HEK293 (cell line): ENCODE data around the gene PPP1R3G.

ENCODE experiments used
- CTCF ChIA-PET: fragments of 350-600 bp; formaldehyde crosslinking; extraction: SDS; loops from one replicate; lab custom pipeline; 2021; ENCODE audit warnings: antibody characterized with exemption; lab: Yijun Ruan, JAX
- POLR2A ChIA-PET: fragments of 300-600 bp; formaldehyde crosslinking; extraction: SDS; loops from one replicate; lab custom pipeline; 2020; ENCODE audit warnings: antibody characterized with exemption, inconsistent platforms; lab: Yijun Ruan, JAX
- H3K27ac ChIP-seq: fragments of 200-500 bp; sonication (Bioruptor generic); 2 replicates; pipeline ENCODE4 v1.5.1; 2014; ENCODE audit warnings: low read depth, low read length, control low read depth, inconsistent platforms; ENCODE audit errors: extremely low read depth
- H3K36me3 ChIP-seq, 2 experiments: fragments of 200-500 bp in 1 of 2; sonication (Bioruptor generic) in 1 of 2; 1 replicate in 1 of 2; 2 replicates in 1 of 2; pipeline ENCODE4 v1.5.1; 2014 to 2017; ENCODE audit warnings: inconsistent platforms in 2 of 2, low read length in 2 of 2; ENCODE audit not compliant: control insufficient read depth in 2 of 2, insufficient read depth in 1 of 2
- H3K4me1 ChIP-seq: fragments of 200-500 bp; sonication (Bioruptor generic); 2 replicates; pipeline ENCODE4 v1.5.1; 2014; ENCODE audit warnings: mild to moderate bottlenecking, low read length, inconsistent platforms; ENCODE audit not compliant: control insufficient read depth, insufficient read depth
- H3K4me3 ChIP-seq: 2 replicates; pipeline ENCODE4 v1.5.1; 2011; ENCODE audit warnings: low read depth, mild to moderate bottlenecking, control low read depth, low read length, moderate library complexity
- H3K9me3 ChIP-seq: fragments of 200-500 bp; sonication (Bioruptor generic); 2 replicates; pipeline ENCODE4 v1.5.1; 2014; ENCODE audit warnings: low read depth, low read length, inconsistent platforms; ENCODE audit not compliant: control insufficient read depth, insufficient read depth
- AEBP2 ChIP-seq: fragments of 450-650 bp; formaldehyde crosslinking; IDR thresholded peaks from 2 replicates; pipeline ENCODE4 v1.5.1; 2016; ENCODE audit warnings: missing biosample characterization, missing genetic modification characterization, borderline replicate concordance
- GLI4 ChIP-seq: fragments of 450-650 bp; formaldehyde crosslinking; IDR thresholded peaks from 2 replicates; pipeline ENCODE4 v1.5.1; 2016; ENCODE audit warnings: missing biosample characterization, missing genetic modification characterization
- GLIS1 ChIP-seq: fragments of 450-650 bp; formaldehyde crosslinking; IDR thresholded peaks from 2 replicates; pipeline ENCODE4 v1.5.1; 2016; ENCODE audit warnings: missing biosample characterization, missing genetic modification characterization
- KLF7 ChIP-seq: fragments of 450-650 bp; formaldehyde crosslinking; IDR thresholded peaks from 2 replicates; pipeline ENCODE4 v1.5.1; 2016; ENCODE audit warnings: missing biosample characterization, missing genetic modification characterization, borderline replicate concordance
- KLF8 ChIP-seq: fragments of 450-650 bp; formaldehyde crosslinking; IDR thresholded peaks from 2 replicates; pipeline ENCODE4 v1.5.1; 2016; ENCODE audit warnings: missing biosample characterization, missing genetic modification characterization
- OSR2 ChIP-seq: fragments of 450-650 bp; formaldehyde crosslinking; IDR thresholded peaks from 2 replicates; pipeline ENCODE4 v1.5.1; 2016; ENCODE audit warnings: missing biosample characterization, missing genetic modification characterization
- TCF7L2 ChIP-seq: IDR thresholded peaks from 2 replicates; pipeline ENCODE4 v1.6.1; 2011; ENCODE audit warnings: low read depth, mild to moderate bottlenecking, inconsistent platforms, low read length, moderate library complexity, borderline replicate concordance
- ZBTB17 ChIP-seq: fragments of 450-650 bp; formaldehyde crosslinking; IDR thresholded peaks from 2 replicates; pipeline ENCODE4 v1.5.1; 2016; ENCODE audit warnings: missing biosample characterization, missing genetic modification characterization
- ZBTB8A ChIP-seq: fragments of 450-650 bp; formaldehyde crosslinking; IDR thresholded peaks from 2 replicates; pipeline ENCODE4 v1.5.1; 2016; ENCODE audit warnings: missing biosample characterization, missing genetic modification characterization
- ZNF211 ChIP-seq: fragments of 450-650 bp; formaldehyde crosslinking; IDR thresholded peaks from 2 replicates; pipeline ENCODE4 v1.5.1; 2016; ENCODE audit warnings: low read depth, missing biosample characterization, missing genetic modification characterization
- ZNF324 ChIP-seq: fragments of 450-650 bp; formaldehyde crosslinking; IDR thresholded peaks from 2 replicates; pipeline ENCODE4 v1.5.1; 2016; ENCODE audit warnings: missing biosample characterization, missing genetic modification characterization
- ZNF518A ChIP-seq: fragments of 450-650 bp; formaldehyde crosslinking; conservative IDR thresholded peaks from 2 replicates; pipeline ENCODE4 v1.5.1; 2016; ENCODE audit warnings: low read depth, missing biosample characterization, missing genetic modification characterization
- ZNF558 ChIP-seq: fragments of 450-650 bp; formaldehyde crosslinking; IDR thresholded peaks from 2 replicates; pipeline ENCODE4 v1.5.1; 2016; ENCODE audit warnings: missing biosample characterization, missing genetic modification characterization
- ZNF654 ChIP-seq: fragments of 450-650 bp; formaldehyde crosslinking; IDR thresholded peaks from 2 replicates; pipeline ENCODE4 v1.5.1; 2016; ENCODE audit warnings: low read depth, missing biosample characterization, missing genetic modification characterization
- ZNF701 ChIP-seq: fragments of 450-650 bp; formaldehyde crosslinking; IDR thresholded peaks from 2 replicates; pipeline ENCODE4 v1.5.1; 2016; ENCODE audit warnings: missing biosample characterization, missing genetic modification characterization
- ZNF76 ChIP-seq: fragments of 450-650 bp; formaldehyde crosslinking; IDR thresholded peaks from 2 replicates; pipeline ENCODE4; 2016; ENCODE audit warnings: low read depth, missing biosample characterization, missing genetic modification characterization, borderline replicate concordance
- ZNF830 ChIP-seq: fragments of 450-650 bp; IDR thresholded peaks from 2 replicates; pipeline ENCODE4 v1.5.0; 2018; ENCODE audit warnings: missing biosample characterization, missing genetic modification characterization, low read depth, mild to moderate bottlenecking, moderate library complexity
- ZSCAN4 ChIP-seq: fragments of 450-650 bp; formaldehyde crosslinking; IDR thresholded peaks from 2 replicates; pipeline ENCODE4 v1.5.1; 2017; ENCODE audit warnings: missing biosample characterization, missing genetic modification characterization
- TF ChIP-seq, protein P1 (sequence below): fragments of 450-650 bp; formaldehyde crosslinking; IDR thresholded peaks from 2 replicates; pipeline ENCODE4 v1.5.1; 2016; ENCODE audit warnings: missing biosample characterization, missing genetic modification characterization, borderline replicate concordance
- TF ChIP-seq, protein P2 (sequence below): fragments of 450-650 bp; formaldehyde crosslinking; IDR thresholded peaks from 2 replicates; pipeline ENCODE4 v1.5.1; 2017; ENCODE audit warnings: missing biosample characterization, missing genetic modification characterization

PPP1R3G gene

DNA sequence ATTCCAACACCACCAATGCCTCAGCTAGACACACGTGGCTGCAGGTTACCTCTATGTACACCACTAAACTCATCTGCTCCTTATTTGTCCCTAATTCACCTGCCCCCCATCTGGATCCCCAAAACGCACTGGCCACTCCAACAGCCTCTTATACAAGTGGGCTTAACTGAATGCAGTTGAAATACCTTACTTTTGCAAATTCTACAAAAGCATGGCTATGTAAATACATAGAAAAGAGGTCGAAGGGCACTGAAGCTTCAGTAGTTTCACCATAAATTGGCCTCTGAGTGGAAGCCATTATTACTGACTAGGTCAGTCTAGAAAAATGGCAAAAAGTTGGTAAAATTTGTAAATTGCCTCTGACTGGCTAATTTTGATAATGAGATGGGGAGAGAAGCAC, 11.1 kb upstream of the PPP1R3G start (continued):
- no peak for TF ChIP-seq ZBTB17 (tag by site-specific recombination)
- TF ChIP-seq GLIS1 (tag by site-specific recombination), result no peak
- no peak for TF ChIP-seq ZNF701
- TF ChIP-seq, protein P1, sequence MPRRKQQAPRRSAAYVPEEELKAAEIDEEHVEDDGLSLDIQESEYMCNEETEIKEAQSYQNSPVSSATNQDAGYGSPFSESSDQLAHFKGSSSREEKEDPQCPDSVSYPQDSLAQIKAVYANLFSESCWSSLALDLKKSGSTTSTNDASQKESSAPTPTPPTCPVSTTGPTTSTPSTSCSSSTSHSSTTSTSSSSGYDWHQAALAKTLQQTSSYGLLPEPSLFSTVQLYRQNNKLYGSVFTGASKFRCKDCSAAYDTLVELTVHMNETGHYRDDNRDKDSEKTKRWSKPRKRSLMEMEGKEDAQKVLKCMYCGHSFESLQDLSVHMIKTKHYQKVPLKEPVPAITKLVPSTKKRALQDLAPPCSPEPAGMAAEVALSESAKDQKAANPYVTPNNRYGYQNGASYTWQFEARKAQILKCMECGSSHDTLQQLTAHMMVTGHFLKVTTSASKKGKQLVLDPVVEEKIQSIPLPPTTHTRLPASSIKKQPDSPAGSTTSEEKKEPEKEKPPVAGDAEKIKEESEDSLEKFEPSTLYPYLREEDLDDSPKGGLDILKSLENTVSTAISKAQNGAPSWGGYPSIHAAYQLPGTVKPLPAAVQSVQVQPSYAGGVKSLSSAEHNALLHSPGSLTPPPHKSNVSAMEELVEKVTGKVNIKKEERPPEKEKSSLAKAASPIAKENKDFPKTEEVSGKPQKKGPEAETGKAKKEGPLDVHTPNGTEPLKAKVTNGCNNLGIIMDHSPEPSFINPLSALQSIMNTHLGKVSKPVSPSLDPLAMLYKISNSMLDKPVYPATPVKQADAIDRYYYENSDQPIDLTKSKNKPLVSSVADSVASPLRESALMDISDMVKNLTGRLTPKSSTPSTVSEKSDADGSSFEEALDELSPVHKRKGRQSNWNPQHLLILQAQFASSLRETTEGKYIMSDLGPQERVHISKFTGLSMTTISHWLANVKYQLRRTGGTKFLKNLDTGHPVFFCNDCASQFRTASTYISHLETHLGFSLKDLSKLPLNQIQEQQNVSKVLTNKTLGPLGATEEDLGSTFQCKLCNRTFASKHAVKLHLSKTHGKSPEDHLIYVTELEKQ (tag by site-specific recombination), result no peak
- no peak for TF ChIP-seq ZNF654 (tag by site-specific recombination)
- TF ChIP-seq ZSCAN4, result no peak
- TF ChIP-seq ZNF211 (tag by site-specific recombination), result no peak
- TF ChIP-seq ZNF830 (tag by site-specific recombination), result no peak

- ChIA-PET CTCF (no interaction called here), POLR2A (no interaction called here)
- Histone ChIP-seq H3K9me3 (no peaks in the 10 kb centered on the region), H3K4me3 (no peak overlapping the region), H3K36me3 (no peaks in the 10 kb centered on the region), H3K27ac (no peak overlapping the region), H3K4me1 (no peaks in the 10 kb centered on the region)
- TF ChIP-seq OSR2 (tag by site-specific recombination), result no peak
- TF ChIP-seq ZBTB8A (tag by site-specific recombination), result no peak
- TF ChIP-seq TCF7L2, result no peak
- TF ChIP-seq KLF7 (tag by site-specific recombination), result no peak
- no peak for TF ChIP-seq ZNF76
- TF ChIP-seq AEBP2 (tag by site-specific recombination), result no peak
Observed at GRCh38 chr6:5076931-5077330, 8.2 kb upstream of the PPP1R3G start.

- CTCF ChIA-PET, result interaction anchor here (0.6 to 2.1 kb wide), 5 partner anchors 14 to 97 kb away, joined by 3 to 12 read pairs (median 4); no protein-coding TSS in a partner anchor
- POLR2A ChIA-PET, result no interaction called here
- no peaks in the 10 kb centered on the region for H3K4me1 ChIP-seq
- TF ChIP-seq KLF8 (tag by site-specific recombination) (no peak), ZNF324 (tag by site-specific recombination) (no peak), GLI4 (tag by site-specific recombination) (no peak), ZNF518A (tag by site-specific recombination) (no peak), ZNF558 (tag by site-specific recombination) (no peak)
- TF ChIP-seq, protein P2, sequence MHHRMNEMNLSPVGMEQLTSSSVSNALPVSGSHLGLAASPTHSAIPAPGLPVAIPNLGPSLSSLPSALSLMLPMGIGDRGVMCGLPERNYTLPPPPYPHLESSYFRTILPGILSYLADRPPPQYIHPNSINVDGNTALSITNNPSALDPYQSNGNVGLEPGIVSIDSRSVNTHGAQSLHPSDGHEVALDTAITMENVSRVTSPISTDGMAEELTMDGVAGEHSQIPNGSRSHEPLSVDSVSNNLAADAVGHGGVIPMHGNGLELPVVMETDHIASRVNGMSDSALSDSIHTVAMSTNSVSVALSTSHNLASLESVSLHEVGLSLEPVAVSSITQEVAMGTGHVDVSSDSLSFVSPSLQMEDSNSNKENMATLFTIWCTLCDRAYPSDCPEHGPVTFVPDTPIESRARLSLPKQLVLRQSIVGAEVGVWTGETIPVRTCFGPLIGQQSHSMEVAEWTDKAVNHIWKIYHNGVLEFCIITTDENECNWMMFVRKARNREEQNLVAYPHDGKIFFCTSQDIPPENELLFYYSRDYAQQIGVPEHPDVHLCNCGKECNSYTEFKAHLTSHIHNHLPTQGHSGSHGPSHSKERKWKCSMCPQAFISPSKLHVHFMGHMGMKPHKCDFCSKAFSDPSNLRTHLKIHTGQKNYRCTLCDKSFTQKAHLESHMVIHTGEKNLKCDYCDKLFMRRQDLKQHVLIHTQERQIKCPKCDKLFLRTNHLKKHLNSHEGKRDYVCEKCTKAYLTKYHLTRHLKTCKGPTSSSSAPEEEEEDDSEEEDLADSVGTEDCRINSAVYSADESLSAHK (tag by site-specific recombination), result no peak
Observed at GRCh38 chr6:5078121-5078669, 6.9 kb upstream of the PPP1R3G start.

More at GRCh38 chr6:5078121-5078669, 6.9 kb upstream of the PPP1R3G start:
- no peaks in the 10 kb centered on the region for H3K9me3 ChIP-seq
- H3K27ac ChIP-seq, result no peak overlapping the region
- H3K36me3 ChIP-seq, result no peaks in the 10 kb centered on the region
- no peak overlapping the region for H3K4me3 ChIP-seq
